ENCODE measurements around the gene SPRED2. TPM values are rescaled to one million over a fixed set of nuclear protein-coding genes. Genes with fewer than 3 reads are reported as not detected.

The SPRED2 gene
- total and polyA plus RNA-seq, 7 experiments from 2014 or later: 0.34 to 7.9 (median 0.57) TPM

GRCh38 chr2:65386344-65386743 is 46.1 kb downstream of the SPRED2 start:
- intact Hi-C loops (cut with micrococcal nuclease): loop anchor here in 1 of 2 donors (10.0 kb wide), 1 partner anchor 122 kb away; no protein-coding TSS in a partner anchor
- DNase-seq (no peak), ATAC-seq (no peak)
- ChIA-PET POLR2A (interaction anchor here (0.6 to 0.7 kb wide), 2 partner anchors 77 to 105 kb away, joined by 3 to 4 read pairs; no protein-coding TSS in a partner anchor), CTCF (no interaction called here)
- H3K36me3 Mint-ChIP-seq: no peaks in the 10 kb centered on the region
- no peak overlapping the region for H3K4me3 Mint-ChIP-seq
- Histone ChIP-seq H3K36me3 (ENCODE audit: control insufficient read depth in 2 of 3, insufficient read depth in 3 of 3, low read length in 3 of 3) (no peaks in the 10 kb centered on the region), H3K4me1 (ENCODE audit: control insufficient read depth in 2 of 2, insufficient read depth in 2 of 2, low read length in 2 of 2) (peaks cover 0 to 22% of the 10 kb centered on the region in 2 donors), H3K9me3 (ENCODE audit: control insufficient read depth in 2 of 3, low read length in 3 of 3) (no peaks in the 10 kb centered on the region), H3K27me3 (ENCODE audit: control insufficient read depth in 2 of 2, insufficient read depth in 2 of 2, low read length in 2 of 2) (no peaks in the 10 kb centered on the region), H3K4me3 (ENCODE audit: low read length) (no peak overlapping the region), H3K27ac (ENCODE audit: low read depth, low read length) (no peak overlapping the region)
- peaks cover 0 to 1% (median 0%) of the 10 kb centered on the region in 11 donors for H3K9me3 Mint-ChIP-seq
- H3K27ac Mint-ChIP-seq: no peak overlapping the region
- H3K27me3 Mint-ChIP-seq: peaks cover 0 to 5% (median 0%) of the 10 kb centered on the region in 5 donors
- peaks cover 23 to 54% (median 31%) of the 10 kb centered on the region in 7 donors for H3K4me1 Mint-ChIP-seq

- peak overlapping the region in 4 of 9 donors; percentile 57 to 91 (median 68) for H3K27ac Mint-ChIP-seq
- Histone ChIP-seq H3K27me3 (ENCODE audit: control insufficient read depth in 2 of 2, insufficient read depth in 2 of 2, low read length in 2 of 2) (no peaks in the 10 kb centered on the region), H3K4me1 (ENCODE audit: control insufficient read depth in 2 of 2, insufficient read depth in 2 of 2, low read length in 2 of 2) (peaks cover 0 to 23% of the 10 kb centered on the region in 2 donors), H3K27ac (ENCODE audit: low read depth, low read length) (peak overlapping the region; percentile 41), H3K9me3 (ENCODE audit: control insufficient read depth in 2 of 3, low read length in 3 of 3) (no peaks in the 10 kb centered on the region), H3K4me3 (ENCODE audit: low read length) (no peak overlapping the region), H3K36me3 (ENCODE audit: control insufficient read depth in 2 of 3, insufficient read depth in 3 of 3, low read length in 3 of 3) (no peaks in the 10 kb centered on the region)
- peaks cover 0 to 2% (median 0%) of the 10 kb centered on the region in 5 donors for H3K36me3 Mint-ChIP-seq
- H3K9me3 Mint-ChIP-seq: peaks cover 0 to 1% (median 0%) of the 10 kb centered on the region in 11 donors
- POLR2A ChIA-PET: interaction anchor here (1.1 kb wide), 1 partner anchor 156 kb away, joined by 3 read pairs; the partner anchor contains the start of gene ACTR2
- intact Hi-C loops (cut with micrococcal nuclease): loop anchor here (1.0 to 10.0 kb wide), 5 partner anchors 47 to 119 kb away; no protein-coding TSS in a partner anchor
- DNase-seq (no peak), ATAC-seq (no peak)
- CTCF ChIA-PET: interaction anchor here (1.1 kb wide), 1 partner anchor 159 kb away, joined by 3 read pairs; no protein-coding TSS in a partner anchor
- no peaks in the 10 kb centered on the region for H3K27me3 Mint-ChIP-seq
- H3K4me3 Mint-ChIP-seq: peak overlapping the region in 1 of 10 donors; percentile 79
- peaks cover 18 to 41% (median 26%) of the 10 kb centered on the region in 7 donors for H3K4me1 Mint-ChIP-seq
Observed at GRCh38 chr2:65383541-65384488, 48.6 kb downstream of the SPRED2 start.

GRCh38 chr2:65382776-65383357 is 49.5 kb downstream of the SPRED2 start:
- Mint-ChIP-seq H3K4me3 (peak overlapping the region; percentile 50 to 83 (median 78)), H3K4me1 (peaks cover 18 to 41% (median 26%) of the 10 kb centered on the region in 7 donors), H3K9me3 (peaks cover 0 to 1% (median 0%) of the 10 kb centered on the region in 11 donors), H3K36me3 (peaks cover 0 to 2% (median 0%) of the 10 kb centered on the region in 5 donors), H3K27ac (peak overlapping the region; percentile 26 to 91 (median 57)), H3K27me3 (no peaks in the 10 kb centered on the region)
- Histone ChIP-seq H3K4me1 (ENCODE audit: control insufficient read depth in 2 of 2, insufficient read depth in 2 of 2, low read length in 2 of 2) (peaks cover 0 to 23% of the 10 kb centered on the region in 2 donors), H3K36me3 (ENCODE audit: control insufficient read depth in 2 of 3, insufficient read depth in 3 of 3, low read length in 3 of 3) (no peaks in the 10 kb centered on the region), H3K27me3 (ENCODE audit: control insufficient read depth in 2 of 2, insufficient read depth in 2 of 2, low read length in 2 of 2) (no peaks in the 10 kb centered on the region), H3K27ac (ENCODE audit: low read depth, low read length) (peak overlapping the region; percentile 41), H3K4me3 (ENCODE audit: low read length) (peak overlapping the region; percentile 11), H3K9me3 (ENCODE audit: control insufficient read depth in 2 of 3, low read length in 3 of 3) (no peaks in the 10 kb centered on the region)
- ATAC-seq: peak; percentile 87
- peak; percentile 31 to 84 (median 67) for DNase-seq
- intact Hi-C loops (cut with micrococcal nuclease): loop anchor here (1.0 to 10.0 kb wide), 7 partner anchors 48 to 190 kb away; no protein-coding TSS in a partner anchor
- ChIA-PET POLR2A (interaction anchor here (1.1 kb wide), 1 partner anchor 155 kb away, joined by 3 read pairs; the partner anchor contains the start of gene ACTR2), CTCF (interaction anchor here (1.1 kb wide), 1 partner anchor 160 kb away, joined by 3 read pairs; no protein-coding TSS in a partner anchor)

GRCh38 chr2:65382323-65382722 is 50.1 kb downstream of the SPRED2 start:
- Histone ChIP-seq H3K27ac (ENCODE audit: low read depth, low read length) (no peak overlapping the region), H3K4me3 (ENCODE audit: low read length) (no peak overlapping the region), H3K9me3 (ENCODE audit: control insufficient read depth in 2 of 3, low read length in 3 of 3) (no peaks in the 10 kb centered on the region), H3K36me3 (ENCODE audit: control insufficient read depth in 2 of 3, insufficient read depth in 3 of 3, low read length in 3 of 3) (no peaks in the 10 kb centered on the region), H3K4me1 (ENCODE audit: control insufficient read depth in 2 of 2, insufficient read depth in 2 of 2, low read length in 2 of 2) (peaks cover 0 to 23% of the 10 kb centered on the region in 2 donors), H3K27me3 (ENCODE audit: control insufficient read depth in 2 of 2, insufficient read depth in 2 of 2, low read length in 2 of 2) (no peaks in the 10 kb centered on the region)
- Mint-ChIP-seq H3K4me1 (peaks cover 18 to 46% (median 26%) of the 10 kb centered on the region in 7 donors), H3K27ac (peak overlapping the region in 3 of 9 donors; percentile 50 to 64 (median 52)), H3K36me3 (peaks cover 0 to 2% (median 0%) of the 10 kb centered on the region in 5 donors), H3K4me3 (peak overlapping the region in 9 of 10 donors; percentile 29 to 83 (median 79)), H3K9me3 (peaks cover 0 to 1% (median 0%) of the 10 kb centered on the region in 11 donors), H3K27me3 (peaks cover 0 to 2% (median under 1%) of the 10 kb centered on the region in 5 donors)
- ATAC-seq: no peak
- intact Hi-C loops (cut with micrococcal nuclease): loop anchor here (1.0 to 10.0 kb wide), 6 partner anchors 48 to 191 kb away; no protein-coding TSS in a partner anchor
- DNase-seq: no peak
- ChIA-PET POLR2A (interaction anchor here (1.1 kb wide), 1 partner anchor 155 kb away, joined by 3 read pairs; the partner anchor contains the start of gene ACTR2), CTCF (interaction anchor here (0.6 kb wide), 1 partner anchor 184 kb away, joined by 3 read pairs; no protein-coding TSS in a partner anchor)

GRCh38 chr2:65381607-65382051 is 50.8 kb downstream of the SPRED2 start:
- peaks cover 0 to 23% of the 10 kb centered on the region in 2 donors for H3K4me1 ChIP-seq (ENCODE audit: control insufficient read depth in 2 of 2, insufficient read depth in 2 of 2, low read length in 2 of 2)
- no peak for ATAC-seq
- no peaks in the 10 kb centered on the region for H3K27me3 ChIP-seq (ENCODE audit: control insufficient read depth in 2 of 2, insufficient read depth in 2 of 2, low read length in 2 of 2)
- no peak overlapping the region for H3K27ac ChIP-seq (ENCODE audit: low read depth, low read length)
- ChIA-PET POLR2A (no interaction called here), CTCF (interaction anchor here (0.6 kb wide), 1 partner anchor 185 kb away, joined by 3 read pairs; no protein-coding TSS in a partner anchor)
- Mint-ChIP-seq H3K4me3 (peak overlapping the region in 7 of 10 donors; percentile 15 to 79 (median 34)), H3K27ac (no peak overlapping the region), H3K4me1 (peaks cover 18 to 50% (median 26%) of the 10 kb centered on the region in 7 donors), H3K36me3 (peaks cover 0 to 2% (median 0%) of the 10 kb centered on the region in 5 donors), H3K9me3 (peaks cover 0 to 1% (median 0%) of the 10 kb centered on the region in 11 donors), H3K27me3 (peaks cover 0 to 8% (median 7%) of the 10 kb centered on the region in 5 donors)
- intact Hi-C loops (cut with micrococcal nuclease): loop anchor here (1.0 to 10.0 kb wide), 6 partner anchors 49 to 192 kb away; no protein-coding TSS in a partner anchor
- DNase-seq: no peak
- no peak overlapping the region for H3K4me3 ChIP-seq (ENCODE audit: low read length)
- H3K9me3 ChIP-seq (ENCODE audit: control insufficient read depth in 2 of 3, low read length in 3 of 3): no peaks in the 10 kb centered on the region
- H3K36me3 ChIP-seq (ENCODE audit: control insufficient read depth in 2 of 3, insufficient read depth in 3 of 3, low read length in 3 of 3): no peaks in the 10 kb centered on the region

All from naive thymus-derived CD4-positive, alpha-beta T cell (primary cell).